Trophoblast cell (in vitro differentiated cells and primary cell): ENCODE results near the gene CRIP1.

Source experiments
- DNase-seq, 2 donors: peaks; one replicate each; pipeline ENCODE4 v3.0.0-alpha.2; 2016
- H2AFZ ChIP-seq: 2 replicates; pipeline ENCODE4 v1.6.1; 2013; ENCODE audit warnings: low read length, moderate library complexity, mild to moderate bottlenecking; ENCODE audit not compliant: insufficient read depth, poor library complexity
- H2AK5ac ChIP-seq: 2 replicates; pipeline ENCODE4 v1.6.1; 2013; ENCODE audit warnings: mild to moderate bottlenecking, low read length
- H2BK120ac ChIP-seq: 2 replicates; pipeline ENCODE4 v1.6.1; 2013; ENCODE audit warnings: low read length, mild to moderate bottlenecking, moderate library complexity; ENCODE audit not compliant: insufficient read depth, poor library complexity
- H2BK12ac ChIP-seq: 2 replicates; pipeline ENCODE4 v1.6.1; 2013; ENCODE audit warnings: mild to moderate bottlenecking, low read length, moderate library complexity
- H2BK5ac ChIP-seq: 2 replicates; pipeline ENCODE4 v1.6.1; 2013; ENCODE audit warnings: low read length, low read depth, moderate library complexity, mild to moderate bottlenecking; ENCODE audit not compliant: poor library complexity
- H3K14ac ChIP-seq: 2 replicates; pipeline ENCODE4 v1.6.1; 2013; ENCODE audit warnings: mild to moderate bottlenecking, low read length
- H3K18ac ChIP-seq: 2 replicates; pipeline ENCODE4 v1.6.1; 2013; ENCODE audit warnings: mild to moderate bottlenecking, low read length
- H3K23ac ChIP-seq: 2 replicates; pipeline ENCODE4 v1.6.1; 2013; ENCODE audit warnings: low read length
- H3K27ac ChIP-seq: 2 replicates; pipeline ENCODE4 v1.5.1; 2013; ENCODE audit warnings: low read depth, mild to moderate bottlenecking, inconsistent platforms, low read length, moderate library complexity
- H3K27me3 ChIP-seq: 2 replicates; pipeline ENCODE4 v1.6.1; 2013; ENCODE audit warnings: inconsistent platforms, mild to moderate bottlenecking, low read length, moderate library complexity; ENCODE audit not compliant: insufficient read depth
- H3K36me3 ChIP-seq, 2 experiments: 1 replicate in 1 of 2; 2 replicates in 1 of 2; pipeline ENCODE4 v1.6.1; 2013; ENCODE audit warnings: low read length in 2 of 2, mild to moderate bottlenecking in 2 of 2, moderate library complexity in 1 of 2; ENCODE audit not compliant: insufficient read depth in 2 of 2, control insufficient read depth in 1 of 2
- H3K4ac ChIP-seq: 2 replicates; pipeline ENCODE4 v1.6.1; 2013; ENCODE audit warnings: low read depth, mild to moderate bottlenecking, low read length, moderate library complexity
- H3K4me1 ChIP-seq, 2 experiments: 1 replicate in 1 of 2; 2 replicates in 1 of 2; pipeline ENCODE4 v1.6.1; 2013; ENCODE audit warnings: low read length in 2 of 2, mild to moderate bottlenecking in 2 of 2, moderate library complexity in 1 of 2; ENCODE audit not compliant: insufficient read depth in 2 of 2, control insufficient read depth in 1 of 2
- H3K4me2 ChIP-seq: 2 replicates; pipeline ENCODE4 v1.6.1; 2013; ENCODE audit warnings: inconsistent platforms, mild to moderate bottlenecking, low read length, moderate library complexity
- H3K4me3 ChIP-seq: 2 replicates; pipeline ENCODE4 v1.5.1; 2013; ENCODE audit warnings: mild to moderate bottlenecking, low read depth, low read length, inconsistent platforms
- H3K79me1 ChIP-seq: one replicate; pipeline ENCODE4 v1.6.1; 2013; ENCODE audit warnings: low read length
- H3K79me2 ChIP-seq: 2 replicates; pipeline ENCODE4 v1.6.1; 2013; ENCODE audit warnings: low read length, mild to moderate bottlenecking; ENCODE audit not compliant: control insufficient read depth, insufficient read depth, poor library complexity
- H3K9ac ChIP-seq: 2 replicates; pipeline ENCODE4 v1.6.1; 2013; ENCODE audit warnings: mild to moderate bottlenecking, low read length
- H3K9me3 ChIP-seq: 2 replicates; pipeline ENCODE4 v1.6.1; 2013; ENCODE audit warnings: low read depth, mild to moderate bottlenecking, control low read depth, inconsistent platforms, low read length; ENCODE audit not compliant: insufficient read depth
- H4K12ac ChIP-seq: 2 replicates; pipeline ENCODE4 v1.6.1; 2013; ENCODE audit warnings: low read depth, mild to moderate bottlenecking, low read length, moderate library complexity
- H4K8ac ChIP-seq: 2 replicates; pipeline ENCODE4 v1.6.1; 2013; ENCODE audit warnings: low read depth, mild to moderate bottlenecking, low read length, moderate library complexity
- H4K91ac ChIP-seq: one replicate; pipeline ENCODE4 v1.6.1; 2013; ENCODE audit warnings: low read depth, mild to moderate bottlenecking, low read length, moderate library complexity
- WGBS: extraction: QIAGEN DNeasy Blood & Tissue Kit; methylation state at CpG from one replicate; pipeline ENCODE4 v1.1.7; 2013; ENCODE audit warnings: missing lambda C conversion rate; ENCODE audit not compliant: insufficient read length, insufficient coverage; ENCODE audit errors: extremely low coverage; 5-methylcytosine and 5-hydroxymethylcytosine counted together

CRIP1 gene

GRCh38 chr14:105458571-105458970 lies 28.1 kb upstream of the CRIP1 start:
- no peaks in the 10 kb centered on the region for H3K79me1 ChIP-seq
- H3K4me3 ChIP-seq: no peak overlapping the region
- no peak overlapping the region for H4K8ac ChIP-seq
- no peak overlapping the region for H3K27ac ChIP-seq
- H3K36me3 ChIP-seq: peaks cover 71 to 74% of the 10 kb centered on the region in 2 experiments
- no peak overlapping the region for H2AFZ ChIP-seq
- no peak overlapping the region for H2AK5ac ChIP-seq
- H3K4ac ChIP-seq: no peak overlapping the region
- WGBS: no CpG with 5 or more reads among the region's 14 CpGs
- H3K9me3 ChIP-seq: no peaks in the 10 kb centered on the region
- no peak overlapping the region for H2BK12ac ChIP-seq
- H3K27me3 ChIP-seq: no peaks in the 10 kb centered on the region
- no peak overlapping the region for H4K12ac ChIP-seq
- H3K79me2 ChIP-seq: no peaks in the 10 kb centered on the region
- no peak overlapping the region for H4K91ac ChIP-seq
- no peak overlapping the region for H3K9ac ChIP-seq
- no peak overlapping the region for H3K4me2 ChIP-seq
- H2BK5ac ChIP-seq: no peak overlapping the region
- no peak overlapping the region for H2BK120ac ChIP-seq
- H3K14ac ChIP-seq: no peak overlapping the region
- H3K23ac ChIP-seq: no peak overlapping the region
- H3K18ac ChIP-seq: no peak overlapping the region
- DNase-seq: no peak
- no peaks in the 10 kb centered on the region for H3K4me1 ChIP-seq

GRCh38 chr14:105460116-105460515 lies 26.6 kb upstream of the CRIP1 start:
- H3K36me3 ChIP-seq: peaks cover 75 to 76% of the 10 kb centered on the region in 2 experiments
- H3K27me3 ChIP-seq: no peaks in the 10 kb centered on the region
- H4K8ac ChIP-seq: no peak overlapping the region
- WGBS: no CpG with 5 or more reads among the region's 17 CpGs
- no peaks in the 10 kb centered on the region for H3K79me1 ChIP-seq
- H2BK120ac ChIP-seq: no peak overlapping the region
- H4K12ac ChIP-seq: no peak overlapping the region
- H3K9me3 ChIP-seq: peaks cover under 1% of the 10 kb centered on the region
- no peak overlapping the region for H3K4ac ChIP-seq
- H3K9ac ChIP-seq: no peak overlapping the region
- no peaks in the 10 kb centered on the region for H3K79me2 ChIP-seq
- H2BK5ac ChIP-seq: no peak overlapping the region
- no peak overlapping the region for H3K4me2 ChIP-seq
- H3K4me1 ChIP-seq: no peaks in the 10 kb centered on the region
- H4K91ac ChIP-seq: no peak overlapping the region
- no peak overlapping the region for H3K18ac ChIP-seq
- no peak overlapping the region for H3K14ac ChIP-seq
- no peak overlapping the region for H2BK12ac ChIP-seq
- no peak overlapping the region for H2AFZ ChIP-seq
- H3K23ac ChIP-seq: no peak overlapping the region
- H3K4me3 ChIP-seq: no peak overlapping the region
- no peak for DNase-seq
- no peak overlapping the region for H3K27ac ChIP-seq
- no peak overlapping the region for H2AK5ac ChIP-seq

DNA sequence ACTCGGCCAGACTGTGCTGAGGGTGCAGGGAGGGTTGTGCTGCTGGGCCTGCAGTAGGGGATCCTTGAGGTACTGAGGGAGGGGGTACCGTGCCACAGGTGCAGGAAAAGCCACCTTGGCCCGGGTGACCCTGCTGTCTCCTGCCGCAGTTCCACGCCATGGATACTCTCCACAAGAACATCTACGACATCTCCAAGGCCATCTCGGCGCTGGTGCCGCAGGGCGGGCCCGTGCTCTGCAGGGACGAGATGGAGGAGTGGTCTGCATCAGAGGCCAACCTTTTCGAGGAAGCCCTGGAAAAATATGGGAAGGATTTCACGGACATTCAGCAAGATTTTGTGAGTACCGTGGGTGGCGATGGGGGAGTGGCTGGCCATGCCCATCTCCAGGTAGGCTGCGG lies 26.1 kb upstream of the CRIP1 start:
- H3K9ac ChIP-seq: no peak overlapping the region
- H3K79me1 ChIP-seq: no peaks in the 10 kb centered on the region
- H4K12ac ChIP-seq: no peak overlapping the region
- H2BK12ac ChIP-seq: no peak overlapping the region
- H3K23ac ChIP-seq: no peak overlapping the region
- no peak for DNase-seq
- H3K18ac ChIP-seq: no peak overlapping the region
- no peak overlapping the region for H3K4ac ChIP-seq
- H4K91ac ChIP-seq: no peak overlapping the region
- WGBS: no CpG with 5 or more reads among the region's 17 CpGs
- no peak overlapping the region for H2AFZ ChIP-seq
- no peak overlapping the region for H2BK5ac ChIP-seq
- no peak overlapping the region for H3K4me2 ChIP-seq
- H3K9me3 ChIP-seq: peaks cover 3% of the 10 kb centered on the region
- H3K4me3 ChIP-seq: no peak overlapping the region
- H3K79me2 ChIP-seq: no peaks in the 10 kb centered on the region
- H3K14ac ChIP-seq: no peak overlapping the region
- peaks cover 75 to 76% of the 10 kb centered on the region in 2 experiments for H3K36me3 ChIP-seq
- no peaks in the 10 kb centered on the region for H3K27me3 ChIP-seq
- no peak overlapping the region for H3K27ac ChIP-seq
- H2AK5ac ChIP-seq: no peak overlapping the region
- H2BK120ac ChIP-seq: no peak overlapping the region
- no peaks in the 10 kb centered on the region for H3K4me1 ChIP-seq
- no peak overlapping the region for H4K8ac ChIP-seq

DNA sequence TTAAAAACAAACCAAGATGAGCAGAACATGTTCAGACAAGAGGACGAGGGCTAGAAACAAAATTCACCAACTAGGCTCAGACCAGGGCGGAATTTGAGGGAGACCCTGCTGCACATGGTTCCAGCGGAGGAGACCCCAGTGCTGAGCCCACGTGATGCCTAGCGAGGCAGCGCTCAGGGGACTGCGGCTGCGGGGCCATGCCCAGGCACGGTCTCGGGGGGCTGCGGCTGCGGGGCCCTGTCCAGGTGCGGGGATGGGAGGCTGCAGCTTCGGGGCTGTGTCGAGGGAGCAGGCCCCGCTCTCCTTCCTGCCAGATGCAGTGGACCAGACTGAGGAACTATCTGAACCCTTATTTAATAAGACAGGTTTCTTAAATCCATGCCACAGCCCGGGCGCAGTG lies 24.8 kb upstream of the CRIP1 start:
- H2BK12ac ChIP-seq: no peak overlapping the region
- H3K4me1 ChIP-seq: peaks cover 0 to 2% of the 10 kb centered on the region in 2 experiments
- H3K18ac ChIP-seq: no peak overlapping the region
- H2AK5ac ChIP-seq: no peak overlapping the region
- no peak overlapping the region for H3K4ac ChIP-seq
- H4K12ac ChIP-seq: no peak overlapping the region
- H3K27ac ChIP-seq: no peak overlapping the region
- peaks cover 75 to 76% of the 10 kb centered on the region in 2 experiments for H3K36me3 ChIP-seq
- peaks cover 3% of the 10 kb centered on the region for H3K9me3 ChIP-seq
- H4K8ac ChIP-seq: no peak overlapping the region
- no peaks in the 10 kb centered on the region for H3K79me2 ChIP-seq
- no peak overlapping the region for H2BK5ac ChIP-seq
- H3K4me3 ChIP-seq: no peak overlapping the region
- H3K79me1 ChIP-seq: no peaks in the 10 kb centered on the region
- no peaks in the 10 kb centered on the region for H3K27me3 ChIP-seq
- no peak overlapping the region for H2AFZ ChIP-seq
- no peak for DNase-seq
- H4K91ac ChIP-seq: no peak overlapping the region
- no peak overlapping the region for H2BK120ac ChIP-seq
- H3K14ac ChIP-seq: no peak overlapping the region
- no peak overlapping the region for H3K9ac ChIP-seq
- no CpG with 5 or more reads among the region's 18 CpGs for WGBS
- H3K23ac ChIP-seq: no peak overlapping the region
- H3K4me2 ChIP-seq: no peak overlapping the region
